GM12874 (cell line): ENCODE measurements around the gene AHCYL1.

Source experiments
- TF ChIP-seq, protein P1 (sequence below): IDR thresholded peaks from 2 replicates; pipeline ENCODE4 v1.5.1; 2011; ENCODE audit warnings: low read depth, mild to moderate bottlenecking, control low read depth, low read length, moderate library complexity; ENCODE audit not compliant: insufficient read depth

The AHCYL1 gene

DNA sequence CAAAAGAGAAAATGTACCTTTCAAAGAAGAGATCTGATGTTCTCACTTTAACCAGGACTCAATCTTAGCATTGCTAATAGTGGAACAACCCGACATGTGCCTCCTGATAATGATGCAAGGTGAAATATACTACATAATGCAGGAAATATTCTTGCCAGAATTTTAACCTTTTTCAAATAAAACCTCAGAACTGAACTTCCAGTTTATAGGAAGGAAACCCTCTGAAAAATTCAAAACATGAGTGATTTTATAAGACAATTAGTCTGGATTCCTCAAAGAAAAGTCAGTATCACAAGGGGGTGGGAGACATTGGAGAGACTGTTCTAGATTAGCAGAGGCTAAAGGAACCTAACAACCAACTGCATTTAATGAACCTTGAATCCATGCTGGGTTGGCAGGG is 18.1 kb downstream of the AHCYL1 start:
- TF ChIP-seq, protein P1, sequence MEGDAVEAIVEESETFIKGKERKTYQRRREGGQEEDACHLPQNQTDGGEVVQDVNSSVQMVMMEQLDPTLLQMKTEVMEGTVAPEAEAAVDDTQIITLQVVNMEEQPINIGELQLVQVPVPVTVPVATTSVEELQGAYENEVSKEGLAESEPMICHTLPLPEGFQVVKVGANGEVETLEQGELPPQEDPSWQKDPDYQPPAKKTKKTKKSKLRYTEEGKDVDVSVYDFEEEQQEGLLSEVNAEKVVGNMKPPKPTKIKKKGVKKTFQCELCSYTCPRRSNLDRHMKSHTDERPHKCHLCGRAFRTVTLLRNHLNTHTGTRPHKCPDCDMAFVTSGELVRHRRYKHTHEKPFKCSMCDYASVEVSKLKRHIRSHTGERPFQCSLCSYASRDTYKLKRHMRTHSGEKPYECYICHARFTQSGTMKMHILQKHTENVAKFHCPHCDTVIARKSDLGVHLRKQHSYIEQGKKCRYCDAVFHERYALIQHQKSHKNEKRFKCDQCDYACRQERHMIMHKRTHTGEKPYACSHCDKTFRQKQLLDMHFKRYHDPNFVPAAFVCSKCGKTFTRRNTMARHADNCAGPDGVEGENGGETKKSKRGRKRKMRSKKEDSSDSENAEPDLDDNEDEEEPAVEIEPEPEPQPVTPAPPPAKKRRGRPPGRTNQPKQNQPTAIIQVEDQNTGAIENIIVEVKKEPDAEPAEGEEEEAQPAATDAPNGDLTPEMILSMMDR = no peak

DNA sequence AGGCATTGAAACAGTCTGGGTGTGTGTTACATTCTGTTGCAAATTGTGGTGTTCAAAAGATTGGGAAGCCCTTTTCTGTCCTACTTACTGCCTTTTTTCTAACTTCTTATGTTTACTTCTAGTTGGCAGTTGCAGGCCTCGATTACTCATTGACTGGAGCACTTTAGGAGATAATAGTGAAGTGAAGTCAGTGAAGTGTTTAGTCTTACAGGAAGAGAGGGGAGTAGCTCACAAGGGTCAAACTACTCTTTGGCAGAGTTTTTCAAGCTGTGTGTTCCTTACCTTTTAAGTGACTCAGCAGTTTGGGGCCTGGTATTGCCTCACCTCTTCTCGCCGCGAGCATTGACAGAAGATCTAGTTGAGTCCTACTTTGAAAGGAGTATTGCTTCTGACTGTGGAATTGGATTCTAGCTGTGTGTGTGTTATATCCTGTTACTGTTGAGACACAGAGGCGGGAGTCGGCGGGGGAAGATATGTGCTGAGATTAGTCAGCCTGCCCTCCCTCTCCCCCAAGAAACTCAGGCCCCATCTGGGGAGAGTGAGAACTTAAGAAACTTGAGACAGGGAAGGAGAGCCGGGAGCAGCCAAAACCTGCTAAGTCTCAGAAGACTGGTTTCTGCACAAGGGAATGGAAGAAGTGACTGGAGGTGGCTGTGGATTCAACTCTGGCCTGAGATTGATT is 19.3 kb downstream of the AHCYL1 start:
- TF ChIP-seq, protein P1 = no peak

- TF ChIP-seq, protein P1 = no peak
Measured at GRCh38 chr1:110004583-110004982, 20.0 kb downstream of the AHCYL1 start.

GRCh38 chr1:110005971-110006370 is 21.4 kb downstream of the AHCYL1 start:
- TF ChIP-seq, protein P1 = no peak

- TF ChIP-seq, protein P1 = no peak
Measured at GRCh38 chr1:110006516-110006915, 22.0 kb downstream of the AHCYL1 start.

DNA sequence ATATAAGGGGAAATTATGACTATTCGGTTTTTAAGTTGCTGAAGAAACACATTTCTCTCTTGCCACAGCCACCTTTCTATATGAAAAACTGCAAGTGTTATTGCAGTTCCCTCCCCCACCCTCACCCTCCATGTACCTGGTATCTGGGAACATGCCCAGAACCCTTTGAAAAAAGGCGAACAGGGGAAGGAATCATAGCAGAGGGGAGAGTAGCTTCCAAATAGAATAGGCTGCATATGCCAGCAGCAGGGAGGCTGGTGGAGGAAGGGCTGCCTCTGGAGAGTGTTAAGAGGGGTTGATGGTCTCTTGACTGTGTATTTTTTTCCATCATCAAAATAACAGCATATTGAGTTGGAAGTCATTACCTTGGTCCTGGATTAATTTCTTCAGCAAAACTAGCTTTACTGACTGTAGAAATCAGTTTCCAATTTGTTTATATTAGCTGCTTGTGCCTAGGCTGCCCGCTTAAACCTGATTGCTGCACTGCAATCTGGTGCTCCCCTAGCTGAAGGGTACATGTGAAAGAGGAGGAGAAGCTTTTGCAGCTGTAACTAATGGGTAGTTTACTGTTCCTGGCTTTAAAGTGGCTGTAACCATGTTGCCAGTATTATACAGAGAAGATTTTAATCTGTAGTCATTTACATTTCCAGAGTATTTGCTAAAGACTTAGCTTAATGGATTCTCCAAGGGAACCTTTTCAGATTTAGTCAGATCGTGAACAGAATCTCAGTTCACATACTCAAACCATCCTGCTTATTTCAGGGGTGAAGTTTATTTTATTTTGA is 22.7 kb downstream of the AHCYL1 start:
- TF ChIP-seq, protein P1 = no peak

DNA sequence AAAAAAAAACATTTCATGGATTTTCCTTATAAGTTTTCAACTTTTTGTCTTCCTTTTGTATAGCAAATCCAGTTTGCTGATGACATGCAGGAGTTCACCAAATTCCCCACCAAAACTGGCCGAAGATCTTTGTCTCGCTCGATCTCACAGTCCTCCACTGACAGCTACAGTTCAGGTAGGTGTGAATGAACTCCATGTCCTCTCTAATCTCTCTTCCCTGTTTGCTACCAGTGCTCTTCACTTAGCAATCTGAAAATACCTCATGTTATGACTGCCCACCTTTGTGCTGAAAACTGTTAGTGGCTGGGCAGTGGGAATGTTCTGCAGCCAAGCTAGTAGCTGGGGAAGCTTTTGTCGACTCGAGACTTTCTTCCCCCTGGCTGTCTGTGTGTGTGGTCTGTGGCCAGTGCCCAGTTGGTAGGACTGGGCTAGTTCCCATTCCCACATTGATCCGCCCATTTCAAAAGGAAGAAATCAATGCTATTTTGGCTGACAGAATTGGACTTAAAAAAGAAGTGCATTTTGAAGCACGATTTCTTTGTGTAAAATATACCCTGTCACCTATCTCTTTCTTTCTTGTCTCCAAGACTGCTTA is 24.5 kb downstream of the AHCYL1 start:
- TF ChIP-seq, protein P1 = no peak
